Tongue (tissue), 2 donors: ENCODE results near the gene GABRB2. TPM values are rescaled to one million over a fixed set of nuclear protein-coding genes. Genes with fewer than 3 reads are reported as not detected.
"Not testable (repeated sequence)": the region's sequence is repeated elsewhere in the genome, so short reads cannot be mapped to it uniquely, and the experiment has no call there.

Experiments used
- DNase-seq: peaks from one replicate; pipeline ENCODE4 v3.0.0-alpha.2; 2015
- total RNA-seq: library from RNA; depleted of rRNA; stranded (reverse); fragments of >200 nt; gene quantifications from one replicate; pipeline ENCODE4 v1.2.3, GENCODE V29; 2014

The GABRB2 gene
- total RNA-seq, 1 donor from 2014 or later, result 0.10 TPM

- DNase-seq, result no peak
These were observed 247.5 kb downstream of the GABRB2 start for GRCh38 chr5:161299053-161299452.

- DNase-seq, result not testable (repeated sequence)
These were observed 249.1 kb downstream of the GABRB2 start for GRCh38 chr5:161297388-161297787.

DNA sequence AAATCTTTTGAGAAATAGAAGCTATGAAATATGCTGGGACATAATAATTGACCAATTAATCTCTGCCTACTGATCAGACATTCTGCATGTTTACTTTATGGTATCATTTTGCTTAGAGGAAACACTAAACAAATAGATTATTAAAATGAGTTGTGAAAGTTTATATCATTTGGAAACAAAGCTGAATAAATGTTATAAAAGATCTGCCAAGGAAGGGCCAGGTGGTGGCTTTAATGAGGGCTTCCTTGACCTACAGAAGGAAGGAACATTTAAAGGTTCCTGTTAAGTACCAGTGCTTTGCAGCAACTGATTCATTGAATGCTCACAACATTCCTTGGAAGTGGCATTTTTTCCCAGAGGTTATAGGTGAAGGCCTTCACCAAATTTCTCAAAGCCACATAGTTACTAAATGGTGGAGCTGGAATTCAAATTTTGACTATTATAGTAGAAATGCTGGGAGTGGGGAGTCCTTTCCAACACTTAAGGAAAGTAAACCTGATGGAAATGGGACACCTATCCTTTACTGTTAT, 250.7 kb downstream of the GABRB2 start:
- DNase-seq, result no peak

DNA sequence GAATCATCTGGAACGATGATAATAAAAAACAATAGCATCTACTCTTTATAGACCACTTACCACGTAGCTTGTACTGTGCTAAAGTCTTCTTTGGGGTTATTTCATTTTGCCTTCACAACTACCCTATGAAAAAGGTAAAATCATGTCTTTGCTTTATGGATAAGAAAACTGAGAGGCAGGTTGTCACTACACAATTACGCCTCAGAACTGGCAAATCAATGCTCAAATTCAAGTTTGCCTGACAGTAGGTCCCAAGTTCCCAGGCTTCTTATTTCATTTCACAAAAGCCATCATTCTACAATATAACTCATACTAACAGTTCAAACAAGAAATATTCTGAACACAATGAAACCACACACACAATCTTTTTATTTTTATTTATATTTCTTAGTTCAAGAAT, 258.5 kb downstream of the GABRB2 start:
- DNase-seq, result no peak

GRCh38 chr5:161287436-161287835, 259.1 kb downstream of the GABRB2 start:
- no peak for DNase-seq

- DNase-seq, result no peak
These were observed 260.4 kb downstream of the GABRB2 start for GRCh38 chr5:161286066-161286655.

DNA sequence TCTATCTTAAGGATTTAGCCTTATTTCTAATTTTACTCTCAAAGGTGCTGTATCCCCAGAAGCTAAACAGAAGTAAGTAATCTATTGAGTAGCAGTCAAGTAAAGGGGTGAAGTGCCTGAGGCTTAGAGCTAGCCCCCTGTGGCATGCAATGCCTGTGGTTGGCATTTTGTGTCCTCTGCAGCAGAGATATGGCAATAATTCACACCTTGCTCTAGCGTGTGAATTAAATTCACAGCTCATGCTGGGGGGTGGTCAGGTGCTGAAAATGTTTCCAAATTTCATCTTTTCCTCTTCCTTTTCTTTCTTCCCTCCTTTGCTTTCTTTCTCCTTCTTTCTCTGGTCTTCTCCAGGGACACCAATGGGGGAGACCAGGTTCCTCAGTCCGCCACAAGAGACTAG, 262.1 kb downstream of the GABRB2 start:
- no peak for DNase-seq

- peak; percentile 8 for DNase-seq
These were observed 263.2 kb downstream of the GABRB2 start for GRCh38 chr5:161283296-161283695.

- DNase-seq, result no peak
These were observed 267.5 kb downstream of the GABRB2 start for GRCh38 chr5:161278739-161279660.

GRCh38 chr5:161277011-161277410, 269.5 kb downstream of the GABRB2 start:
- DNase-seq, result no peak

DNA sequence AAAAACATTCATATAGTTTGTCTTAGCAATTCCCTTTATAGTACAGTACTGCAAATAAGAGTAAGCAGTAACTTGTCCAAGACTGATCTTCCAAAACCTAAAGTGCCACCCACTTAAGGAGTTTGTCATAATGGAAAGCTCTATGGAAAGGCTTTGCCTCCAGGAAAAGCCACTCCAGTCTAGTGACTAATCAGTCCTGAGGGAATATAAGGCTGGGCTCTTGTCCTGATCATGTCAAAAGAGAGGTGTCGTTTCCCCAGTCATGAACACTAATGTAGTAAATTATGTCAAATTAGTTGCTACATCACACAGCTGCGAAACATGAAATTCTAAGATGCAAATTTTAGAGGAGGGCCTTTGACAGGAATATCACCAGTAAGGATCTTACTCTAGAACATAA, 271.6 kb downstream of the GABRB2 start:
- DNase-seq, result no peak

- no peak for DNase-seq
These were observed 273.1 kb downstream of the GABRB2 start for GRCh38 chr5:161273410-161273809.

DNA sequence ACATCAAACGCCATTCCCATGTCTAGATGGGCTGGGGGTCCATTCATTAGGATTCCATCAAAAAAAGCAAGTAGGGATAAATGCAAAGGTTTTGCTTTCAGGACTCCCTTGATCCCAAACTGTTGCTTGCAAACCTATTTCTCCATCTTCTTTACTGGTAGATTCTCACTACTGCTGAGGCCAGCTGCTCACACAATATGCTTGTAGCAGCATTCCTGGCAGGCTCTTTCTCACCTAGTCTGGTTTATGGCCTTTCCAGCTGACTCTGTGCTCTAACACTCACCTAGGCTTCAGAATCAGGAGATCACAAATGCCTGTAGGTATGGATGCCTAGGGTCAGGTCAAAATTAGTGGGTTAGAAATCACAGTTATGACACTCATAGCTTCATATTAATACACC, 274.7 kb downstream of the GABRB2 start:
- DNase-seq, result no peak

- DNase-seq, result no peak
These were observed 277.4 kb downstream of the GABRB2 start for GRCh38 chr5:161269125-161269524.

DNA sequence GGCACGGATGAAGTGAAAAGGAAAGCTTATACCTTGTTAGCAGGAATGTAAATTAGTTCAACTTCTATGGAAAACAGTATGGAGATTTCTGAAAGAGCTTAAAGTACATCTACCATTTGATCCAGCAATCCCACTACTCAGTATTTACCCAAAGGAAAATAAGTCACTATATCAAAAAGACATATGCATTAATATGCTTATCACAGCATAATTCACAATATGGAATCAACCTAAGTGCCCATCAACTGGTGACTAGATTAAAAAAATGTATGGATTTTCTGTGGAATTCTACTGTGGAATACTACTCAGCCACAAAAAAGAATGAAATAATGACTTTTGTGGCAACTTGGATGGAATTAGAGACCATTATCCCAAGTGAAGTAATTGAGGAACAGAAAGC, 279.6 kb downstream of the GABRB2 start:
- no peak for DNase-seq

GRCh38 chr5:161265006-161265405, 281.5 kb downstream of the GABRB2 start:
- DNase-seq, result no peak

GRCh38 chr5:161263191-161263590, 283.3 kb downstream of the GABRB2 start:
- peak; percentile 5 for DNase-seq

GRCh38 chr5:161261668-161262323, 284.7 kb downstream of the GABRB2 start:
- no peak for DNase-seq

GRCh38 chr5:161258438-161258837, 288.1 kb downstream of the GABRB2 start:
- no peak for DNase-seq

DNA sequence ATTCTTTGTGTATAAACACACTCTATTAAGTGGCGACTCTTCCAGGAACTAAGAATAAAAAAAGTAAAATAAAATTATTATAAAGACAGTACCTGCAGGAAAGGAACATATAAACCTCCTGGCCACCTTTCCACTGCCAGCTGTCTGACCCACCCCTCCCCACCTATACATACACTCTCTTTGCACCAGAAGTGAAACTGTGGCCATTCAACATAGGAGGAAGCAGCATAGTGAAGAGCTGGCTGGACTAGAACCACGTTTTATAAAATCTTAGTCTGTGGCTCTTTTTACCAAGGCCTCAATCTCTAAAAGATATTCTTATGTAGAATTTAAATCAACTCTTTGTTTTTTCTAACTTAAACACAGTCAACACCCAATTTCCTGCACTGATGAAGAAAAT, 289.6 kb downstream of the GABRB2 start:
- no peak for DNase-seq

GRCh38 chr5:161252955-161253354, 293.6 kb downstream of the GABRB2 start:
- DNase-seq, result not testable (repeated sequence)

DNA sequence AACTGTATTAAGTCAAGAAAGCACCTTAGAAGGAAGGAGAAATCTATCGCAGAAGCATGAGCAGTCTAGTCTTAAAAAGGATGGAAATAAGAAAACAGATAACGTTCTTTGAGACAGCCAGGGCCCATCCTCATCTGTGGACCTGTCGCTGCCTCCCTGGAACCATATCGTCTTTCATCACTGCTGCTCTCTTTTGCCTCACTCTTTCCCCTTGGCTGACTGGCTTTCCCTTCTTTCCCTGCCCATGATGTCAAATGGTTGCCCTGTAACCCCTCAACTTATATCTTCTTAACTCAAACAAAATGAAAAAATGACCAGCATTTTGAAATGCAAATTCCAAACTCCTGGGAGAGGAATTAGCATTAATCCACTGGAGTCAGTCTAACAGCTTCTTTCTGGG, 299.8 kb downstream of the GABRB2 start:
- no peak for DNase-seq

GRCh38 chr5:161245846-161246245, 300.7 kb downstream of the GABRB2 start:
- not testable (repeated sequence) for DNase-seq
